Panc1 (cell line): ENCODE measurements around the gene AHSG.

Experiments
- CTCF ChIP-seq: fragments of 450-650 bp; IDR thresholded peaks from 2 replicates; pipeline ENCODE4 v1.5.1; 2017; ENCODE audit warnings: mild to moderate bottlenecking
- POLR2AphosphoS5 ChIP-seq: IDR thresholded peaks from 2 replicates; pipeline ENCODE4 v1.6.1; 2012; ENCODE audit warnings: mild to moderate bottlenecking, low read depth, low read length, moderate library complexity
- REST ChIP-seq, 2 experiments: IDR thresholded peaks; 2 replicates each; pipeline ENCODE4 v1.6.1; 2011 to 2012; ENCODE audit warnings: low read depth in 2 of 2, control low read depth in 1 of 2, low read length in 1 of 2, mild to moderate bottlenecking in 1 of 2, moderate library complexity in 1 of 2; ENCODE audit not compliant: insufficient read depth in 1 of 2
- TCF7L2 ChIP-seq: IDR thresholded peaks from 2 replicates; pipeline ENCODE4 v1.6.1; 2011; ENCODE audit warnings: mild to moderate bottlenecking, low read depth, low read length, inconsistent platforms

- TF ChIP-seq CTCF (no peak), REST (IDR thresholded peaks at IDR 0.05; ENCODE audit: insufficient read depth in 1 of 2, low read depth in 2 of 2, low read length in 1 of 2) (no peak), TCF7L2 (no peak), POLR2AphosphoS5 (no peak)
These were observed 20.2 kb upstream of the AHSG start for GRCh38 chr3:186592682-186593081.
